Neural cell (in vitro differentiated cells): ENCODE measurements around the gene TRIM32. TPM values are rescaled to one million over a fixed set of nuclear protein-coding genes. Genes with fewer than 3 reads are reported as not detected.

Experiments used
- H2AFZ ChIP-seq: fragments of 200-600, 300-800 bp; sonication (generic), shearing (Covaris generic); 2 replicates; pipeline ENCODE4 v1.6.0; 2014; ENCODE audit warnings: low read depth, mild to moderate bottlenecking, antibody characterized with exemption, low read length, moderate library complexity
- H3F3A ChIP-seq: fragments of 200-600 bp; shearing (Covaris generic); 2 replicates; pipeline ENCODE4 v1.6.1; 2016; ENCODE audit warnings: mild to moderate bottlenecking, moderate library complexity, mixed read lengths, antibody characterized with exemption, low read length; ENCODE audit not compliant: insufficient read depth, poor library complexity, severe bottlenecking
- H3K27ac ChIP-seq: fragments of 200-600, 300-800 bp; sonication (generic), shearing (Covaris generic); 2 replicates; pipeline ENCODE4 v1.5.1; 2014; ENCODE audit warnings: mild to moderate bottlenecking, low read length, moderate library complexity
- H3K27me3 ChIP-seq: fragments of 300-800, 200-600 bp; sonication (generic), shearing (Covaris generic); 2 replicates; pipeline ENCODE4 v1.6.0; 2014; ENCODE audit warnings: mild to moderate bottlenecking, low read depth, low read length, moderate library complexity; ENCODE audit not compliant: insufficient read depth
- H3K36me3 ChIP-seq: fragments of 300-800, 200-600 bp; sonication (generic), shearing (Covaris generic); 2 replicates; pipeline ENCODE4 v1.5.1; 2014; ENCODE audit warnings: mild to moderate bottlenecking, antibody characterized with exemption, low read length, moderate library complexity; ENCODE audit not compliant: insufficient read depth
- H3K4me2 ChIP-seq: fragments of 300-800, 200-600 bp; sonication (generic), shearing (Covaris generic); 2 replicates; pipeline ENCODE4 v1.6.0; 2014; ENCODE audit warnings: mild to moderate bottlenecking, low read length
- H3K4me3 ChIP-seq: fragments of 300-800, 200-600 bp; sonication (generic), shearing (Covaris generic); 2 replicates; pipeline ENCODE4 v1.5.1; 2014; ENCODE audit warnings: mild to moderate bottlenecking, low read length, moderate library complexity
- H3K79me2 ChIP-seq: fragments of 200-600 bp; shearing (Covaris generic); replicated peaks from 2 replicates; pipeline ENCODE4 v1.6.0; 2014; ENCODE audit warnings: mild to moderate bottlenecking, low read length, moderate library complexity; ENCODE audit not compliant: insufficient read depth
- H3K9ac ChIP-seq: fragments of 300-800, 200-600 bp; sonication (generic), shearing (Covaris generic); 2 replicates; pipeline ENCODE4 v1.6.1; 2016; ENCODE audit warnings: mild to moderate bottlenecking, low read length, mixed read lengths
- H3K9me2 ChIP-seq: fragments of 200-600 bp; shearing (Covaris generic); 2 replicates; pipeline ENCODE4 v1.6.1; 2016; ENCODE audit warnings: mild to moderate bottlenecking, low read length, mixed read lengths; ENCODE audit not compliant: insufficient read depth
- H3K9me3 ChIP-seq: fragments of 200-600, 300-800 bp; sonication (generic), shearing (Covaris generic); 2 replicates; pipeline ENCODE4 v1.6.1; 2016; ENCODE audit warnings: mild to moderate bottlenecking, mixed run types, low read length, moderate library complexity, mixed read lengths
- H4K20me1 ChIP-seq: fragments of 200-600 bp; shearing (Covaris generic); 2 replicates; pipeline ENCODE4 v1.6.1; 2016; ENCODE audit warnings: mild to moderate bottlenecking, mixed run types; ENCODE audit not compliant: insufficient read depth
- EP300 ChIP-seq: fragments of 450-650 bp; conservative IDR thresholded peaks from 2 replicates; pipeline ENCODE4 v1.6.1; 2014; ENCODE audit warnings: antibody characterized with exemption, mild to moderate bottlenecking, moderate library complexity; ENCODE audit not compliant: poor library complexity, severe bottlenecking
- EZH2 ChIP-seq: fragments of 200-600, 300-800 bp; shearing (Covaris generic), sonication (generic); IDR thresholded peaks from 2 replicates; pipeline ENCODE4 v1.6.1; 2014; ENCODE audit warnings: antibody characterized with exemption, low read length, borderline replicate concordance, mild to moderate bottlenecking; ENCODE audit not compliant: insufficient read depth, poor library complexity, severe bottlenecking
- MXI1 ChIP-seq: fragments of 450-650 bp; conservative IDR thresholded peaks from 2 replicates; pipeline ENCODE4 v1.6.1; 2014; ENCODE audit warnings: antibody characterized with exemption, mild to moderate bottlenecking; ENCODE audit not compliant: poor library complexity, severe bottlenecking
- POLR2AphosphoS5 ChIP-seq: IDR thresholded peaks from 2 replicates; pipeline ENCODE4 v1.6.1; 2012
- RAD21 ChIP-seq: fragments of 450-650 bp; conservative IDR thresholded peaks from 2 replicates; pipeline ENCODE4 v1.6.1; 2014; ENCODE audit warnings: antibody characterized with exemption, mild to moderate bottlenecking, moderate library complexity
- SMC3 ChIP-seq: fragments of 450-650 bp; conservative IDR thresholded peaks from 2 replicates; pipeline ENCODE4 v1.6.1; 2014; ENCODE audit warnings: antibody characterized with exemption, mild to moderate bottlenecking, moderate library complexity; ENCODE audit not compliant: poor library complexity
- TAF1 ChIP-seq: IDR thresholded peaks from 2 replicates; pipeline ENCODE4 v1.6.1; 2012; ENCODE audit warnings: low read depth
- polyA plus RNA-seq: library from polyadenylated mRNA; depleted of rRNA; stranded (reverse); fragments of >200 nt; gene quantifications from 2 replicates; pipeline ENCODE4 v1.2.3, GENCODE V29; 2014
- TF ChIP-seq, protein P1 (sequence below): fragments of 450-650 bp; IDR thresholded peaks from 2 replicates; pipeline ENCODE4 v1.5.1; 2014; ENCODE audit warnings: antibody characterized with exemption, mild to moderate bottlenecking, moderate library complexity; ENCODE audit not compliant: poor library complexity, severe bottlenecking
- TF ChIP-seq, protein P2 (sequence below): IDR thresholded peaks from 2 replicates; pipeline ENCODE4 v1.6.1; 2012; ENCODE audit warnings: borderline replicate concordance

TRIM32 gene
- polyA plus RNA-seq, 1 donor from 2014 or later, result 9.1 TPM

DNA sequence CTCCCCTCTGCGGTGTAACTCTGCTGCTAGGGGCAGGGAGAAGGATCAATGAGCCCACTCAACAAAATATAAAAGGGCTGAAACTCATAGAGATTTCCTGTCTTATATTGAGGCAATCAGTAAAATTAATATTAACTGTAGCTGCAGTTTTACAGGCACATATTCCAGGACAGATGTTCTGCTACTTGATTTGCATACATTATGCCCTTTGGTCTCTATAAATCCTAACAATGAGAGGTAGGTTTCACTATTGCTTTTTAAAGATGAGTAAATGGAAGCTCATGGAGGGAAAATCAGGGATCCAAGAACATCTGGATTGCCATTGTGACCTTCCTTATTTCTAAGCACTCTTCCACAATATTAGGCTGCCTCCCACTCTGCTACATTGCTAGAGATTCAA lies 23.5 kb upstream of the TRIM32 start:
- no peaks in the 10 kb centered on the region for H3K79me2 ChIP-seq
- no peaks in the 10 kb centered on the region for H3F3A ChIP-seq
- H3K4me3 ChIP-seq, result no peak overlapping the region
- H3K9ac ChIP-seq, result no peak overlapping the region
- H3K9me2 ChIP-seq, result no peaks in the 10 kb centered on the region
- H3K9me3 ChIP-seq, result no peaks in the 10 kb centered on the region
- H3K27me3 ChIP-seq, result no peaks in the 10 kb centered on the region
- no peaks in the 10 kb centered on the region for H3K36me3 ChIP-seq
- H3K4me2 ChIP-seq, result no peak overlapping the region
- no peaks in the 10 kb centered on the region for H4K20me1 ChIP-seq
- H2AFZ ChIP-seq, result no peak overlapping the region
- TF ChIP-seq SMC3 (no peak), EZH2 (no peak), POLR2AphosphoS5 (no peak), EP300 (no peak), TAF1 (no peak)
- TF ChIP-seq, protein P1, sequence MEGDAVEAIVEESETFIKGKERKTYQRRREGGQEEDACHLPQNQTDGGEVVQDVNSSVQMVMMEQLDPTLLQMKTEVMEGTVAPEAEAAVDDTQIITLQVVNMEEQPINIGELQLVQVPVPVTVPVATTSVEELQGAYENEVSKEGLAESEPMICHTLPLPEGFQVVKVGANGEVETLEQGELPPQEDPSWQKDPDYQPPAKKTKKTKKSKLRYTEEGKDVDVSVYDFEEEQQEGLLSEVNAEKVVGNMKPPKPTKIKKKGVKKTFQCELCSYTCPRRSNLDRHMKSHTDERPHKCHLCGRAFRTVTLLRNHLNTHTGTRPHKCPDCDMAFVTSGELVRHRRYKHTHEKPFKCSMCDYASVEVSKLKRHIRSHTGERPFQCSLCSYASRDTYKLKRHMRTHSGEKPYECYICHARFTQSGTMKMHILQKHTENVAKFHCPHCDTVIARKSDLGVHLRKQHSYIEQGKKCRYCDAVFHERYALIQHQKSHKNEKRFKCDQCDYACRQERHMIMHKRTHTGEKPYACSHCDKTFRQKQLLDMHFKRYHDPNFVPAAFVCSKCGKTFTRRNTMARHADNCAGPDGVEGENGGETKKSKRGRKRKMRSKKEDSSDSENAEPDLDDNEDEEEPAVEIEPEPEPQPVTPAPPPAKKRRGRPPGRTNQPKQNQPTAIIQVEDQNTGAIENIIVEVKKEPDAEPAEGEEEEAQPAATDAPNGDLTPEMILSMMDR, result no peak
- H3K27ac ChIP-seq, result no peak overlapping the region

- no peaks in the 10 kb centered on the region for H3K9me3 ChIP-seq
- no peak overlapping the region for H3K27ac ChIP-seq
- no peak overlapping the region for H3K4me2 ChIP-seq
- H3K9me2 ChIP-seq, result no peaks in the 10 kb centered on the region
- no peak overlapping the region for H3K4me3 ChIP-seq
- no peak overlapping the region for H3K9ac ChIP-seq
- H3F3A ChIP-seq, result no peaks in the 10 kb centered on the region
- H2AFZ ChIP-seq, result no peak overlapping the region
- no peaks in the 10 kb centered on the region for H4K20me1 ChIP-seq
- H3K79me2 ChIP-seq, result no peaks in the 10 kb centered on the region
- no peaks in the 10 kb centered on the region for H3K27me3 ChIP-seq
- TF ChIP-seq SMC3 (no peak), RAD21 (no peak), POLR2AphosphoS5 (no peak), EZH2 (no peak), MXI1 (no peak), EP300 (no peak), TAF1 (no peak)
- TF ChIP-seq, protein P2, sequence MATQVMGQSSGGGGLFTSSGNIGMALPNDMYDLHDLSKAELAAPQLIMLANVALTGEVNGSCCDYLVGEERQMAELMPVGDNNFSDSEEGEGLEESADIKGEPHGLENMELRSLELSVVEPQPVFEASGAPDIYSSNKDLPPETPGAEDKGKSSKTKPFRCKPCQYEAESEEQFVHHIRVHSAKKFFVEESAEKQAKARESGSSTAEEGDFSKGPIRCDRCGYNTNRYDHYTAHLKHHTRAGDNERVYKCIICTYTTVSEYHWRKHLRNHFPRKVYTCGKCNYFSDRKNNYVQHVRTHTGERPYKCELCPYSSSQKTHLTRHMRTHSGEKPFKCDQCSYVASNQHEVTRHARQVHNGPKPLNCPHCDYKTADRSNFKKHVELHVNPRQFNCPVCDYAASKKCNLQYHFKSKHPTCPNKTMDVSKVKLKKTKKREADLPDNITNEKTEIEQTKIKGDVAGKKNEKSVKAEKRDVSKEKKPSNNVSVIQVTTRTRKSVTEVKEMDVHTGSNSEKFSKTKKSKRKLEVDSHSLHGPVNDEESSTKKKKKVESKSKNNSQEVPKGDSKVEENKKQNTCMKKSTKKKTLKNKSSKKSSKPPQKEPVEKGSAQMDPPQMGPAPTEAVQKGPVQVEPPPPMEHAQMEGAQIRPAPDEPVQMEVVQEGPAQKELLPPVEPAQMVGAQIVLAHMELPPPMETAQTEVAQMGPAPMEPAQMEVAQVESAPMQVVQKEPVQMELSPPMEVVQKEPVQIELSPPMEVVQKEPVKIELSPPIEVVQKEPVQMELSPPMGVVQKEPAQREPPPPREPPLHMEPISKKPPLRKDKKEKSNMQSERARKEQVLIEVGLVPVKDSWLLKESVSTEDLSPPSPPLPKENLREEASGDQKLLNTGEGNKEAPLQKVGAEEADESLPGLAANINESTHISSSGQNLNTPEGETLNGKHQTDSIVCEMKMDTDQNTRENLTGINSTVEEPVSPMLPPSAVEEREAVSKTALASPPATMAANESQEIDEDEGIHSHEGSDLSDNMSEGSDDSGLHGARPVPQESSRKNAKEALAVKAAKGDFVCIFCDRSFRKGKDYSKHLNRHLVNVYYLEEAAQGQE, result no peak
- TF ChIP-seq, protein P1, result no peak
- no peaks in the 10 kb centered on the region for H3K36me3 ChIP-seq
Measured at GRCh38 chr9:116668970-116669695, 18.0 kb upstream of the TRIM32 start.
